GM12878 (cell line): ENCODE measurements around the gene PPIE. TPM values are rescaled to one million over a fixed set of nuclear protein-coding genes. Genes with fewer than 3 reads are reported as not detected.
"Not testable (repeated sequence)": the region's sequence is repeated elsewhere in the genome, so short reads cannot be mapped to it uniquely, and the experiment has no call there.

Experiments used
- ATAC-seq: fragments of 200-7000 bp; cut with Tn5 transposase; 3 replicates; pipeline ENCODE4 v1.9.1; 2020; ENCODE audit warnings: mild to moderate bottlenecking, moderate library complexity
- BruUV-seq: library from RNA; stranded (reverse); fragments of 400-500 nt; replicated peaks from 2 replicates; lab custom pipeline; 2021; lab: Mats Ljungman, UMichigan
- CTCF ChIA-PET: fragments of 300-600 bp; sonication (Branson Sonifier 250); formaldehyde crosslinking; extraction: SDS; loops from one replicate; lab custom pipeline; 2021; ENCODE audit warnings: inconsistent platforms; lab: Yijun Ruan, JAX
- POLR2A ChIA-PET: fragments of 350-600 bp; formaldehyde crosslinking; extraction: SDS; loops from one replicate; lab custom pipeline; 2021; ENCODE audit warnings: inconsistent platforms; lab: Charles Lee
- RAD21 ChIA-PET: fragments of 300-600 bp; sonication (Branson Sonifier 250); formaldehyde crosslinking; loops from one replicate; lab custom pipeline; 2023; ENCODE audit warnings: antibody characterized with exemption; ENCODE audit not compliant: unreplicated experiment; lab: Charles Lee
- SMC1A ChIA-PET: fragments of 300-600 bp; sonication (Branson Sonifier 250); formaldehyde crosslinking; loops from one replicate; lab custom pipeline; 2023; ENCODE audit not compliant: unreplicated experiment, uncharacterized antibody; lab: Charles Lee
- DNase-seq: peaks from one replicate; pipeline ENCODE4 v3.0.0-alpha.2; 2011; ENCODE audit warnings: low read depth, low spot score
- FAIRE-seq: peaks from 3 replicates; lab custom pipeline; 2011; peaks lifted over from hg19 to GRCh38; lab: Jason Lieb, UNC
- H2AFZ ChIP-seq: 2 replicates; pipeline ENCODE4 v1.6.0; 2011; ENCODE audit warnings: low read depth, low read length, control low read depth; ENCODE audit not compliant: control insufficient read depth
- H3K27ac ChIP-seq: 2 replicates; pipeline ENCODE4 v1.5.1; 2011; ENCODE audit warnings: control low read depth; ENCODE audit not compliant: control insufficient read depth, insufficient read depth
- H3K27me3 ChIP-seq, 2 experiments: replicated peaks in 1 of 2; 2 replicates each; pipeline versions ENCODE4 v1.6.0 to v1.6.1; 2011; ENCODE audit warnings: low read length in 1 of 2; ENCODE audit not compliant: control insufficient read depth in 2 of 2, insufficient read depth in 2 of 2
- H3K36me3 ChIP-seq, 2 experiments: 2 replicates each; pipeline ENCODE4 v1.5.1; 2011; ENCODE audit warnings: low read length in 1 of 2; ENCODE audit not compliant: control insufficient read depth in 2 of 2, insufficient read depth in 2 of 2
- H3K4me1 ChIP-seq: 2 replicates; pipeline ENCODE4 v1.6.1; 2011; ENCODE audit warnings: mild to moderate bottlenecking, low read length, moderate library complexity, mixed read lengths; ENCODE audit not compliant: control insufficient read depth, insufficient read depth
- H3K4me2 ChIP-seq: 2 replicates; pipeline ENCODE4 v1.6.0; 2011; ENCODE audit warnings: control low read depth; ENCODE audit not compliant: control insufficient read depth, insufficient read depth
- H3K4me3 ChIP-seq: fragments of 200-600 bp; sonication (generic); 2 replicates; pipeline ENCODE4 v1.5.1; 2016
- H3K79me2 ChIP-seq: 2 replicates; pipeline ENCODE4 v1.6.0; 2011; ENCODE audit warnings: low read length; ENCODE audit not compliant: control insufficient read depth, insufficient read depth
- H3K9ac ChIP-seq: 2 replicates; pipeline ENCODE4 v1.8.0; 2011; ENCODE audit warnings: low read length, control low read depth, mixed read lengths; ENCODE audit not compliant: control insufficient read depth, insufficient read depth
- H3K9me3 ChIP-seq: replicated peaks from 3 replicates; pipeline ENCODE4 v1.5.1; 2011; ENCODE audit warnings: mild to moderate bottlenecking, low read length; ENCODE audit not compliant: control insufficient read depth, insufficient read depth
- H4K20me1 ChIP-seq: 2 replicates; pipeline ENCODE4 v1.6.0; 2011; ENCODE audit not compliant: control insufficient read depth, insufficient read depth
- BHLHE40 ChIP-seq, 2 experiments: fragments of 450-650 bp in 1 of 2; IDR thresholded peaks; 2 replicates each; pipeline ENCODE4 v1.6.1; 2011 to 2017; ENCODE audit warnings: low read depth in 2 of 2, borderline replicate concordance in 1 of 2, improper control_type of control experiment in 1 of 2, low read length in 1 of 2, mild to moderate bottlenecking in 1 of 2
- DPF2 ChIP-seq: fragments of 450-650 bp; IDR thresholded peaks from 2 replicates; pipeline ENCODE4 v1.6.1; 2017; ENCODE audit warnings: mild to moderate bottlenecking
- HDGF ChIP-seq: fragments of 450-650 bp; IDR thresholded peaks from 2 replicates; pipeline ENCODE4 v1.6.1; 2016; ENCODE audit warnings: antibody characterized with exemption
- IKZF1 ChIP-seq: fragments of 450-650 bp; conservative IDR thresholded peaks from 2 replicates; pipeline ENCODE4 v1.6.1; 2017; ENCODE audit warnings: antibody characterized with exemption, mild to moderate bottlenecking
- IKZF2 ChIP-seq, 2 experiments: fragments of 450-650 bp; IDR thresholded peaks; 2 replicates each; pipeline ENCODE4 v1.6.1; 2017; ENCODE audit warnings: mild to moderate bottlenecking in 2 of 2, moderate library complexity in 2 of 2
- NBN ChIP-seq: fragments of 450-650 bp; IDR thresholded peaks from 2 replicates; pipeline ENCODE4 v1.6.1; 2016
- RELA ChIP-seq: fragments of 450-650 bp; IDR thresholded peaks from 2 replicates; pipeline ENCODE4 v1.8.0; 2014; ENCODE audit warnings: borderline replicate concordance; ENCODE audit not compliant: partially characterized antibody
- WGBS: methylation state at CpG from one replicate; pipeline ENCODE4 v1.1.6; 2016; ENCODE audit warnings: low lambda C conversion rate; ENCODE audit not compliant: insufficient replicate concordance, insufficient coverage; ENCODE audit errors: missing lambda C conversion rate; 5-methylcytosine and 5-hydroxymethylcytosine counted together
- in situ Hi-C: fragments of 300-500 bp; cut with MboI; formaldehyde crosslinking; loops from 9 replicates; pipeline ENCODE4 v1.14.3; 2018; ENCODE audit warnings: mixed read lengths
- intact Hi-C: fragments of 100-400 bp; cut with micrococcal nuclease; formaldehyde crosslinking; loops from one replicate; pipeline ENCODE4 v1.14.2; 2022; ENCODE audit not compliant: unreplicated experiment
- polyA plus RNA-seq, 11 experiments: library from polyadenylated mRNA; depleted of rRNA in 4 of 11; unstranded in 6 of 11; stranded (reverse) in 5 of 11; fragments of >200 nt; fragmentation: Nextera tagmentation in 4 of 11; fragmentation: Illumina TruSeq in 1 of 11; extraction: Ambion mirVana in 4 of 11; extraction: Trizol in 1 of 11; gene quantifications; 1 replicate in 1 of 11; 2 replicates in 10 of 11; pipeline versions ENCODE4 v1.2.1 to v1.2.3, GENCODE V29; 2011 to 2016; ENCODE audit warnings: inconsistent platforms in 2 of 11, missing spikeins in 2 of 11, low read depth in 1 of 11
- total RNA-seq, 4 experiments: library from RNA; depleted of rRNA in 3 of 4; stranded (reverse); fragments of >200 nt in 3 of 4; fragmentation: Illumina TruSeq in 1 of 4; extraction: Trizol in 1 of 4; gene quantifications; 2 replicates each; pipeline versions ENCODE4 v1.2.1 to v1.2.3, GENCODE V29; 2013 to 2021
- TF ChIP-seq, protein P1 (sequence below): fragments of 450-650 bp; IDR thresholded peaks from 2 replicates; pipeline ENCODE4 v1.6.1; 2017; ENCODE audit warnings: mild to moderate bottlenecking, moderate library complexity

Gene PPIE
- total and polyA plus RNA-seq, 10 of the 15 experiments (the other 5 are each of a cell fraction or from before 2014, with no cell fraction given), result 36.6 to 163 (median 70.1) TPM

DNA sequence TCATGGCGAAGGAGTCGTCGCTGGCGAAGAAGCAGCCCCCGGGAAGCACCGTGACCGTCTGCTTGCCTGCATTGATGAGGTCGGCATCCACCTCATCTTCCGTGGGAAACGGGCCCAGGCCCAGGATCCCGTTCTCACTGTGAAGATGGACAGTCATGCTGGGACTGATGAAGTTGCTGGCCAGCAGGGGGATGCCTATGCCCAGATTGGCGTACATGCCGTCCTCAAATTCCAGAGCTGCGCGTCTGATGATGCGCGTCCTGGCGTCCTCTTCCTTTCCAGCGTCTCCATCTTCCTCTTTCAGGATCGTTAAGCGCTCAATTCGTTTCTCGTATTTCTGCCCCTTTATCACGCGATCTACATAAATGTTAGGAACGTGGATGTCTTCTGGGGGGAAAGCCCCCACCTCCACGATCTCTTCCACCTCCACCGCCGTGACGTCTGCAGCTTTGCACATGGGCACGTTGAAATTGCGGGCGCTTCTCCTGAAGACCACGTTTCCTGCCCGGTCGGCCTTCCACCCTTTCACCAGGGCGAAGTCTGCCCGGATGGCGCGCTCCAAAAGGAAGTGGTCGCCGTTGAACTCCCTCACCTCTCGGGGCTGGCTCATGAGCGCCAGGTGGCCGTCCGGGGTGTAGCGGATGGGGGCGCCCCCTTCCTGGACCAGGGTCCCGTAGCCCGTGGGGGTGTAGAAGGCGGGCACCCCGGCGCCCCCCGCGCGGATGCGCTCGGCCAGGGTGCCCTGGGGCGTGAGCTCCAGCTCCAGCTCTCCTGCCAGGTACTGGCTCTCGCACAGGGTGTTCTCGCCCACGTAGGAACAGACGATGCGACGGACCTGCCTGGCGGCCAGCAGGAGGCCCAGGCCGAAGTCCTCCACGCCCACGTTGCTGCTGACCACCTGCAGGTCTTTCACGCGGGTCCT is 31.7 kb downstream of the PPIE start:
- BruUV-seq, result TSS peak; percentile 67
- SMC1A ChIA-PET, POLR2A ChIA-PET, RAD21 ChIA-PET, in situ Hi-C loops, intact Hi-C loops, H3K9ac ChIP-seq, H3K79me2 ChIP-seq, H3K4me3 ChIP-seq, H3K27ac ChIP-seq, H3K27me3 ChIP-seq, CTCF ChIA-PET, DNase-seq, H3K36me3 ChIP-seq, H4K20me1 ChIP-seq, H3K9me3 ChIP-seq, H3K4me1 ChIP-seq: not testable (repeated sequence)
- peak; percentile 80 for FAIRE-seq
- 0 out of 2 replicates have a peak overlapping the region, but pooled peaks have one; percentile 42 for H3K4me2 ChIP-seq
- ATAC-seq, result peak; percentile 67
- peak overlapping the region; percentile 39; the same call in 1 of the 2 replicates for H2AFZ ChIP-seq
- TF ChIP-seq HDGF, result 0 out of 2 replicates have a peak, but pooled peaks have one; percentile 37
- TF ChIP-seq, protein P1, sequence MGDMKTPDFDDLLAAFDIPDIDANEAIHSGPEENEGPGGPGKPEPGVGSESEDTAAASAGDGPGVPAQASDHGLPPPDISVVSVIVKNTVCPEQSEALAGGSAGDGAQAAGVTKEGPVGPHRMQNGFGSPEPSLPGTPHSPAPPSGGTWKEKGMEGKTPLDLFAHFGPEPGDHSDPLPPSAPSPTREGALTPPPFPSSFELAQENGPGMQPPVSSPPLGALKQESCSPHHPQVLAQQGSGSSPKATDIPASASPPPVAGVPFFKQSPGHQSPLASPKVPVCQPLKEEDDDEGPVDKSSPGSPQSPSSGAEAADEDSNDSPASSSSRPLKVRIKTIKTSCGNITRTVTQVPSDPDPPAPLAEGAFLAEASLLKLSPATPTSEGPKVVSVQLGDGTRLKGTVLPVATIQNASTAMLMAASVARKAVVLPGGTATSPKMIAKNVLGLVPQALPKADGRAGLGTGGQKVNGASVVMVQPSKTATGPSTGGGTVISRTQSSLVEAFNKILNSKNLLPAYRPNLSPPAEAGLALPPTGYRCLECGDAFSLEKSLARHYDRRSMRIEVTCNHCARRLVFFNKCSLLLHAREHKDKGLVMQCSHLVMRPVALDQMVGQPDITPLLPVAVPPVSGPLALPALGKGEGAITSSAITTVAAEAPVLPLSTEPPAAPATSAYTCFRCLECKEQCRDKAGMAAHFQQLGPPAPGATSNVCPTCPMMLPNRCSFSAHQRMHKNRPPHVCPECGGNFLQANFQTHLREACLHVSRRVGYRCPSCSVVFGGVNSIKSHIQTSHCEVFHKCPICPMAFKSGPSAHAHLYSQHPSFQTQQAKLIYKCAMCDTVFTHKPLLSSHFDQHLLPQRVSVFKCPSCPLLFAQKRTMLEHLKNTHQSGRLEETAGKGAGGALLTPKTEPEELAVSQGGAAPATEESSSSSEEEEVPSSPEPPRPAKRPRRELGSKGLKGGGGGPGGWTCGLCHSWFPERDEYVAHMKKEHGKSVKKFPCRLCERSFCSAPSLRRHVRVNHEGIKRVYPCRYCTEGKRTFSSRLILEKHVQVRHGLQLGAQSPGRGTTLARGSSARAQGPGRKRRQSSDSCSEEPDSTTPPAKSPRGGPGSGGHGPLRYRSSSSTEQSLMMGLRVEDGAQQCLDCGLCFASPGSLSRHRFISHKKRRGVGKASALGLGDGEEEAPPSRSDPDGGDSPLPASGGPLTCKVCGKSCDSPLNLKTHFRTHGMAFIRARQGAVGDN, result peak; percentile 31; the same call in 1 of the 2 replicates
- TF ChIP-seq BHLHE40 (IDR thresholded peaks at IDR 0.05; ENCODE audit: borderline replicate concordance in 1 of 2, low read depth in 2 of 2, low read length in 1 of 2), result peak in 1 of 2 experiments; percentile 74; a peak in 2 of 4 replicates
- TF ChIP-seq DPF2, result 0 out of 2 replicates have a peak, but pooled peaks have one; percentile 36
- peak; percentile 68 for TF ChIP-seq IKZF1
- TF ChIP-seq RELA, result peak; percentile 44
- peak; percentile 52 to 68 for TF ChIP-seq IKZF2 (IDR thresholded peaks at IDR 0.05)
- 0 out of 2 replicates have a peak, but pooled peaks have one; percentile 37 for TF ChIP-seq NBN
- WGBS, result 9% methylated on average over 24 of the region's 71 CpGs
